Measurements from ENCODE around the gene ADK. TPM values are rescaled to one million over a fixed set of nuclear protein-coding genes. Genes with fewer than 3 reads are reported as not detected.

The ADK gene
- 23.1 and 28.5 TPM in 2 replicates for total RNA-seq (ENCODE audit: low replicate concordance)
- long read RNA-seq, transcript ADK-201 (11 exons, 1,169 nt): minor isoform, 14 of 141 reads
- long read RNA-seq, transcript ADK-202 (11 exons, 2,083 nt): major isoform, 89 of 141 reads
- long read RNA-seq, partial matches to known transcripts: 12 of 141 reads
- long read RNA-seq, other reads (novel, unspliced or antisense): 26 of 141 reads

DNA sequence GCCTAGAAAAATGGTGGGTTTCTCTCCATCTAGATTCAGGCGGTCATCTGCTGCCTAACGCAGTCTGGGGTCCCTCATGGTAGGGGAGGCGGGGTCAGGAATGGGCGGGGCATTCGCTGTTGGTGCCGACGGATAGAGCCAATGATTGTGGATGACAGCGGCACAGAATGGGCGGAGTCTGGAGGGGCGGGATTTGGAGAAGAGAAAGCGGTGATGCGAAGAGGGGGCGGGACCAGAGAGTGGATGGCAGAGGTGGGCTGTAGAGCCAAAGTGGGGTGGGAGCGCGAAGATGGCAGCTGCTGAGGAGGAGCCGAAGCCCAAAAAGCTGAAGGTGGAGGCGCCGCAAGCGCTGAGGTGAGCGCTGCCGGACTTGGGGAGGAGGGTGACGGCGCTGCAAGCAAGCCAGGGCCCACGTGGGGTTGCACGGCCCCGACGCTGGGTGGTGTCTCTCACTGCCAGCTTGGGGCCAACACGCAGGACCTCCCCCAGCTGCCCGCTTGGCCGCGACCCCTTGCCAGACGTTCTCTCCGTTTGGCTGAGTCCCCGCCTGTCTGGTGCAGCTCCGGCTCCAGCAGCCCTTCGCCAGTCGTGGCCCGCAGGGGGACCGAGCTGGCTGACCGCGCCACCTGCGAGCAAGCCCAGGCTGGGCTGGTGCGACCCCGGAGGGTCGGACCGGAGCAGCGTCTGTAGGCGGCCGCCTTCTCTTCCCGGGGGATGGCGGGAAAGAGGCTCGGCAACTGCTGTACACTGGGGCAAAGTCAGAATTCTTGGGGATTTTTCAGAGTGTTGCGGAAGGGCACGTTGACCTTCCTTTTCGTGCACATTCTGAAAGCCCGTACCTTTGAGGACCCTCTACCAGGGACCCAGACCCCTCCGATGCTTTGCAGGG lies at the start of gene ADK:
ADK (plus strand) TSS at position 232 of the 889 bp plus-strand sequence; CDS start at position 290, 58 bp downstream.
- no peak within 1 kb of the TSS for H3K27ac Mint-ChIP-seq

DNA sequence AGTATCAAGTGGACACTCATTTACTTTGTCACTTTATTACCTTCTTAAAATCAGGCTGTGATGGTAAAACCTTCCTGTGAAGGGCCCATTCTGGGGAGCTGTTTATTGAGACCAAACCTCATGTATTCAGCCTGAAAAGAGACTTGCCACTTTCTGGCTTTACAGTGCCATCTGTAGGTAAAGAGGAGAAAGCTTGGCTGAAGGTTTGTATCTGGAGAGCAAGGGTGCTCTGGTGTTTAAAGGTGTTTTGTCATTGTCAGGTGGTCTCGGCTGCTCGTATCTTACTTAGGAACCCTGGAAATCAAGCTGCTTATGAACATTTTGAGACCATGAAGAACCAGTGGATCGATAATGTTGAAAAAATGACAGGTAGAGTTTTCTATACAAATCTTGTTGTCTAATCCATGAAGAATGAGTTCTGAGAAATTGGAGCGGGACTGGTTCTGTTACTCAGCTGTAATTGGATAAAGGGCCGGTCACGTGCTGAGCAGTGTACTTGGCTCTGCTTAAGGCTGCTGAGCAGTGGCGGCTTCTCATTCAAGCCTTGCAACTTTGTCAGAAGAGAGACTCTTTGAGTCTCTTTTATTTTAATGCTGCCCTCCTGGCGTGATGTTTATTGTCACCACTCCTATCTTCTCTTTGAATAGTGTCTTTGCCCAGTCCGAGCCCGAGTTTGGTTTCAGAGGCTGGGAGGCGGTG lies 47.3 kb upstream of the ADK start:
- H3K9me3 Mint-ChIP-seq: no peaks in the 10 kb centered on the region
- no peak overlapping the region for H3K27ac Mint-ChIP-seq
- H3K4me1 Mint-ChIP-seq (ENCODE audit: unreplicated experiment): peaks cover 6% of the 10 kb centered on the region
- no peak overlapping the region for H3K4me3 Mint-ChIP-seq
- H3K27me3 Mint-ChIP-seq: no peaks in the 10 kb centered on the region
- no peak for DNase-seq (ENCODE audit: extremely low spot score, unreplicated experiment)
- peaks cover 42% of the 10 kb centered on the region for H3K36me3 Mint-ChIP-seq
- TF ChIP-seq, protein P1, sequence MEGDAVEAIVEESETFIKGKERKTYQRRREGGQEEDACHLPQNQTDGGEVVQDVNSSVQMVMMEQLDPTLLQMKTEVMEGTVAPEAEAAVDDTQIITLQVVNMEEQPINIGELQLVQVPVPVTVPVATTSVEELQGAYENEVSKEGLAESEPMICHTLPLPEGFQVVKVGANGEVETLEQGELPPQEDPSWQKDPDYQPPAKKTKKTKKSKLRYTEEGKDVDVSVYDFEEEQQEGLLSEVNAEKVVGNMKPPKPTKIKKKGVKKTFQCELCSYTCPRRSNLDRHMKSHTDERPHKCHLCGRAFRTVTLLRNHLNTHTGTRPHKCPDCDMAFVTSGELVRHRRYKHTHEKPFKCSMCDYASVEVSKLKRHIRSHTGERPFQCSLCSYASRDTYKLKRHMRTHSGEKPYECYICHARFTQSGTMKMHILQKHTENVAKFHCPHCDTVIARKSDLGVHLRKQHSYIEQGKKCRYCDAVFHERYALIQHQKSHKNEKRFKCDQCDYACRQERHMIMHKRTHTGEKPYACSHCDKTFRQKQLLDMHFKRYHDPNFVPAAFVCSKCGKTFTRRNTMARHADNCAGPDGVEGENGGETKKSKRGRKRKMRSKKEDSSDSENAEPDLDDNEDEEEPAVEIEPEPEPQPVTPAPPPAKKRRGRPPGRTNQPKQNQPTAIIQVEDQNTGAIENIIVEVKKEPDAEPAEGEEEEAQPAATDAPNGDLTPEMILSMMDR (conservative IDR thresholded peaks at IDR 0.05): peak; percentile 58

More for the DNA sequence above, at the start of gene ADK:
- peak; percentile 98 for DNase-seq (ENCODE audit: extremely low spot score, unreplicated experiment)
- Mint-ChIP-seq H3K4me3 (no peak within 1 kb of the TSS), H3K36me3 (peaks cover 9% of the 10 kb centered on the region), H3K27me3 (no peaks in the 10 kb centered on the region), H3K4me1 (ENCODE audit: unreplicated experiment) (peaks cover 28% of the 10 kb centered on the region), H3K9me3 (no peaks in the 10 kb centered on the region)
- TF ChIP-seq, protein P1 (conservative IDR thresholded peaks at IDR 0.05): peak; percentile 72

DNA sequence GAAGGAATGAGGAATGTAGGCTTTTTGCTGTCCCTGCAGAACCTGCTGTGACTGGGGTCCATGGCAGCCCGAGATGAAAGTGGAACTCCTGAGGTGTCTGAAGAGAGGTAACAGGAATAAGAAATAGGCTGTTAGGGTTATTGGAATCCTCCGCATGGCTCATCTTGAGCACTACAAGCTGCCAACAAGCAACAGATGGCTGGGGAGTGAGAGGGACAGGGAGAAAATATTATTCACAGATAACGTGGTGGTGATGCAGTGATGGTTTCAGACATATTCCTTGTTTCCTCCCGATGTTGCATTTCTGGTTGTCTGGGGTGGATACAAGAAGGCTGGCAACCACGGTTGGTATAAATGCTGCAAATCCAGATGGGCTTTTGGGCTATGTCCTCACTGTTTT lies 46.5 kb upstream of the ADK start:
- Mint-ChIP-seq H3K4me3 (no peak overlapping the region), H3K27ac (no peak overlapping the region)

DNA sequence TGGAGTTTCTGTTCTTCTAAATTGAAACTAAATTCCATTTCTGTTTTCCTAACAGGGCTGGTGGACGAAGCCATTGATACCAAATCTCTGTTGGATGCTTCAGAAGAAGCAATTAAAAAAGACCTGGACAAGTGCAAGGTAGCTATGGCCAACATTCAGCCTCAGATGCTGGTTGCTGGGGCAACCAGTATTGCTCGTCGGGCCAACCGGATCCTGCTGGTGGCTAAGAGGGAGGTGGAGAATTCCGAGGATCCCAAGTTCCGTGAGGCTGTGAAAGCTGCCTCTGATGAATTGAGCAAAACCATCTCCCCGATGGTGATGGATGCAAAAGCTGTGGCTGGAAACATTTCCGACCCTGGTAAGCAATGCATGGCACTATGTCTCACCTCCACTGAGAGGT lies 46.0 kb upstream of the ADK start:
- peaks cover 41% of the 10 kb centered on the region for H3K36me3 Mint-ChIP-seq
- H3K4me3 Mint-ChIP-seq: no peak overlapping the region

More for the DNA sequence above, 46.5 kb upstream of the ADK start:
- no peak for DNase-seq (ENCODE audit: extremely low spot score, unreplicated experiment)
- Mint-ChIP-seq H3K4me1 (ENCODE audit: unreplicated experiment) (peaks cover 9% of the 10 kb centered on the region), H3K27me3 (no peaks in the 10 kb centered on the region), H3K36me3 (peaks cover 38% of the 10 kb centered on the region), H3K9me3 (no peaks in the 10 kb centered on the region)
- TF ChIP-seq, protein P1 (conservative IDR thresholded peaks at IDR 0.05): no peak

DNA sequence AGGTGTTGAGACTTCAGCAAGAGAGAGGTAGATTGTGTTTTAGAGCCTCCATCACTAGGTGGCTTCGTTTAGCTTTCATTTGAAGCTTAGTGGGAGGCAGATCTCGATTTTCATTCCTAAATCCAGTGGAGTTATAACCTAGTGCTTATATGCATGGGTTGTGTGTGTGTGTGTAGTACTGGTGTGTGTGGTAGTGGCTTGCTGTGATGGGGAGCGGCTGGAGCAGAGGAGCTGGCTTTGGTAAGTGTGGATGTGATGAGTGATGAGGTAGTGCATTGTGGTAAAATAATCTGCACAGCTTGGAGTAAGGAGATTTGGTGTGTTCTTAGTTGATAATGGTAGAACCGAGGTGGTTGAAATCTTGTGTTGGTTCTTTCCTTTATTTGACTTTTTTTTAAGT lies 43.6 kb upstream of the ADK start:
- TF ChIP-seq, protein P1 (conservative IDR thresholded peaks at IDR 0.05): no peak
- H3K4me1 Mint-ChIP-seq (ENCODE audit: unreplicated experiment): peaks cover 12% of the 10 kb centered on the region
- peak overlapping the region; percentile 20 for H3K27ac Mint-ChIP-seq
- peaks cover 61% of the 10 kb centered on the region for H3K36me3 Mint-ChIP-seq
- H3K9me3 Mint-ChIP-seq: no peaks in the 10 kb centered on the region
- no peak for DNase-seq (ENCODE audit: extremely low spot score, unreplicated experiment)
- no peaks in the 10 kb centered on the region for H3K27me3 Mint-ChIP-seq
- H3K4me3 Mint-ChIP-seq: peak overlapping the region; percentile 33

More for the DNA sequence above, 46.0 kb upstream of the ADK start:
- H3K9me3 Mint-ChIP-seq: no peaks in the 10 kb centered on the region
- H3K27me3 Mint-ChIP-seq: no peaks in the 10 kb centered on the region
- peaks cover 12% of the 10 kb centered on the region for H3K4me1 Mint-ChIP-seq (ENCODE audit: unreplicated experiment)
- DNase-seq (ENCODE audit: extremely low spot score, unreplicated experiment): no peak
- no peak overlapping the region for H3K27ac Mint-ChIP-seq
- TF ChIP-seq, protein P1 (conservative IDR thresholded peaks at IDR 0.05): no peak
